DMS 273 treated with DMSO at 0.1 percent for 48 hours (cell line): ENCODE data around the gene CDIP1.

Source experiments
- DNase-seq: peaks from one replicate; lab custom pipeline; 2025; lab: John Stamatoyannopoulos, UW

Gene CDIP1

GRCh38 chr16:4488499-4488967, 50.0 kb downstream of the CDIP1 start:
- no peak for DNase-seq

GRCh38 chr16:4487955-4488498, 50.5 kb downstream of the CDIP1 start:
- no peak for DNase-seq

- DNase-seq = no peak
Measured at GRCh38 chr16:4486126-4486893, 52.3 kb downstream of the CDIP1 start.

GRCh38 chr16:4481963-4482362, 56.6 kb downstream of the CDIP1 start:
- no peak for DNase-seq

GRCh38 chr16:4481526-4481925, 57.0 kb downstream of the CDIP1 start:
- no peak for DNase-seq

GRCh38 chr16:4477966-4478365, 60.6 kb downstream of the CDIP1 start:
- no peak for DNase-seq

- peak; percentile 82 for DNase-seq
Measured at GRCh38 chr16:4475880-4476788, 62.4 kb downstream of the CDIP1 start, which contains the start of gene HMOX2. TSS of gene HMOX2 (plus strand) at chr16:4476398. CDS start at chr16:4505525, 29,127 bp downstream.

- DNase-seq = peak; percentile 82
Measured at GRCh38 chr16:4474192-4474961, 64.2 kb downstream of the CDIP1 start, which contains the start of gene NMRAL1. TSS of gene NMRAL1 (minus strand) at chr16:4474625. CDS start at chr16:4474132, 493 bp downstream.

- DNase-seq = no peak
Measured at GRCh38 chr16:4472880-4473279, 65.7 kb downstream of the CDIP1 start.

- no peak for DNase-seq
Measured at GRCh38 chr16:4471869-4472268, 66.7 kb downstream of the CDIP1 start.

GRCh38 chr16:4468972-4469371, 69.6 kb downstream of the CDIP1 start:
- DNase-seq = no peak

GRCh38 chr16:4467916-4468315, 70.7 kb downstream of the CDIP1 start:
- no peak for DNase-seq

GRCh38 chr16:4465977-4466779, 72.4 kb downstream of the CDIP1 start:
- no peak for DNase-seq

GRCh38 chr16:4463522-4464163, 74.9 kb downstream of the CDIP1 start:
- DNase-seq = no peak

GRCh38 chr16:4461250-4462085, 77.1 kb downstream of the CDIP1 start:
- peak; percentile 54 for DNase-seq

- DNase-seq = no peak
Measured at GRCh38 chr16:4460936-4461249, 77.7 kb downstream of the CDIP1 start.
